CD4-positive, alpha-beta T cell (primary cell): ENCODE data around the gene RBM26. TPM values are rescaled to one million over a fixed set of nuclear protein-coding genes. Genes with fewer than 3 reads are reported as not detected.

Experiments used
- ATAC-seq: fragments of 200-7000 bp; cut with Tn5 transposase; one replicate; pipeline ENCODE4 v1.10.0; 2022; ENCODE audit warnings: mild to moderate bottlenecking; ENCODE audit not compliant: poor library complexity
- CTCF ChIA-PET: fragments of 350-600 bp; sonication (Branson Sonifier 250); formaldehyde crosslinking; loops from one replicate; lab custom pipeline; 2021; ENCODE audit warnings: antibody characterized with exemption, inconsistent platforms; lab: Charles Lee
- POLR2A ChIA-PET: fragments of 350-600 bp; sonication (Branson Sonifier 250); formaldehyde crosslinking; loops from one replicate; lab custom pipeline; 2021; ENCODE audit warnings: antibody characterized with exemption, inconsistent platforms; lab: Charles Lee
- DNase-seq, 14 experiments: peaks; one replicate each; pipeline ENCODE4 v3.0.0-alpha.2; 2013 to 2020; ENCODE audit warnings: mixed read lengths in 2 of 14
- H3K27ac ChIP-seq, 2 donors: one replicate each; pipeline versions ENCODE4 v1.5.1 to v1.7.0; 2013; ENCODE audit warnings: low read length in 2 of 2, low read depth in 1 of 2, mild to moderate bottlenecking in 1 of 2
- H3K27me3 ChIP-seq, 2 experiments: 1 replicate in 1 of 2; 2 replicates in 1 of 2; pipeline versions ENCODE4 v1.6.1 to v1.7.0; 2013; ENCODE audit warnings: low read length in 2 of 2, control low read depth in 1 of 2, mild to moderate bottlenecking in 1 of 2, moderate library complexity in 1 of 2; ENCODE audit not compliant: insufficient read depth in 2 of 2, control insufficient read depth in 1 of 2
- H3K36me3 ChIP-seq: one replicate; pipeline ENCODE4 v1.6.1; 2013; ENCODE audit warnings: low read length, control low read depth; ENCODE audit not compliant: insufficient read depth
- H3K4me1 ChIP-seq: one replicate; pipeline ENCODE4 v1.6.1; 2013; ENCODE audit warnings: low read length, control low read depth; ENCODE audit not compliant: insufficient read depth
- H3K4me3 ChIP-seq: one replicate; pipeline ENCODE4 v1.5.1; 2013; ENCODE audit warnings: mild to moderate bottlenecking, low read length, moderate library complexity
- H3K9me3 ChIP-seq, 2 experiments: 1 replicate in 1 of 2; 2 replicates in 1 of 2; pipeline versions ENCODE4 v1.6.1 to v1.7.0; 2013; ENCODE audit warnings: low read length in 2 of 2, mild to moderate bottlenecking in 2 of 2, control low read depth in 1 of 2, moderate library complexity in 1 of 2; ENCODE audit not compliant: control insufficient read depth in 1 of 2, insufficient read depth in 1 of 2
- H3K27ac Mint-ChIP-seq: one replicate; pipeline ENCODE4 v1.8.0; 2020; ENCODE audit warnings: mixed read lengths
- H3K27me3 Mint-ChIP-seq: one replicate; pipeline ENCODE4 v1.8.0; 2021; ENCODE audit warnings: mixed read lengths
- H3K36me3 Mint-ChIP-seq: one replicate; pipeline ENCODE4 v1.8.0; 2021; ENCODE audit warnings: low read depth, mixed read lengths
- H3K4me1 Mint-ChIP-seq: one replicate; pipeline ENCODE4 v1.8.0; 2021; ENCODE audit warnings: low read depth, mixed read lengths
- H3K4me3 Mint-ChIP-seq: one replicate; pipeline ENCODE4 v1.8.0; 2020; ENCODE audit warnings: mild to moderate bottlenecking, mixed read lengths
- H3K9me3 Mint-ChIP-seq: one replicate; pipeline ENCODE4 v1.8.0; 2020; ENCODE audit warnings: mixed read lengths
- CTCF ChIP-seq: fragments of 200-600 bp; IDR thresholded peaks from one replicate; pipeline ENCODE4 v1.8.0; 2022; ENCODE audit warnings: antibody characterized with exemption, mild to moderate bottlenecking
- intact Hi-C, 2 experiments: fragments of 100-400 bp; cut with DNase I in 1 of 2; cut with micrococcal nuclease in 1 of 2; formaldehyde crosslinking; loops; one replicate each; pipeline versions ENCODE4 v1.15.1 to v1.9.0; 2023 to 2025; cut with DNase I, micrococcal nuclease
- total RNA-seq, 174 experiments: library from RNA in 2 of 174; stranded (reverse) in 2 of 174; gene quantifications; one replicate each; pipeline ENCODE4 v1.2.3 and lab custom pipeline; 2021 to 2026

The RBM26 gene
- total RNA-seq, 2 experiments from 2014 or later: 67.3 to 68.0 TPM

- Histone ChIP-seq H3K27ac (no peak overlapping the region), H3K27me3 (no peaks in the 10 kb centered on the region), H3K4me3 (no peak overlapping the region), H3K36me3 (no peaks in the 10 kb centered on the region), H3K9me3 (no peaks in the 10 kb centered on the region), H3K4me1 (peaks cover 16% of the 10 kb centered on the region)
- no peak for DNase-seq
- no peak for ATAC-seq
- H3K4me1 Mint-ChIP-seq: peaks cover 70% of the 10 kb centered on the region
- H3K36me3 Mint-ChIP-seq: no peaks in the 10 kb centered on the region
- no peak overlapping the region for H3K4me3 Mint-ChIP-seq
- ChIA-PET POLR2A (no interaction called here), CTCF (no interaction called here)
- no peak overlapping the region for H3K27ac Mint-ChIP-seq
- no peaks in the 10 kb centered on the region for H3K9me3 Mint-ChIP-seq
- intact Hi-C loops: no loop called here
- TF ChIP-seq CTCF: no peak
- H3K27me3 Mint-ChIP-seq: no peaks in the 10 kb centered on the region
Measured at GRCh38 chr13:79447741-79448140, 41.7 kb upstream of the RBM26 start.

- intact Hi-C loops: no loop called here
- no peak overlapping the region for H3K27ac Mint-ChIP-seq
Measured at GRCh38 chr13:79447141-79447540, 41.1 kb upstream of the RBM26 start.

GRCh38 chr13:79445968-79446645 is 40.1 kb upstream of the RBM26 start:
- peak in 5 of 14 experiments; percentile 8 to 46 (median 30) for DNase-seq
- no peak overlapping the region for H3K27ac Mint-ChIP-seq

More at GRCh38 chr13:79447141-79447540, 41.1 kb upstream of the RBM26 start:
- TF ChIP-seq CTCF: no peak
- Histone ChIP-seq H3K4me3 (no peak overlapping the region), H3K27ac (no peak overlapping the region), H3K4me1 (peaks cover 16% of the 10 kb centered on the region), H3K27me3 (no peaks in the 10 kb centered on the region), H3K36me3 (no peaks in the 10 kb centered on the region), H3K9me3 (no peaks in the 10 kb centered on the region)
- no peaks in the 10 kb centered on the region for H3K36me3 Mint-ChIP-seq
- no peak overlapping the region for H3K4me3 Mint-ChIP-seq
- no peaks in the 10 kb centered on the region for H3K9me3 Mint-ChIP-seq
- no peak for DNase-seq
- no peaks in the 10 kb centered on the region for H3K27me3 Mint-ChIP-seq
- POLR2A ChIA-PET: no interaction called here
- no peak for ATAC-seq
- CTCF ChIA-PET: interaction anchor here (0.7 to 1.4 kb wide), 2 partner anchors 14 to 108 kb away, joined by 3 to 5 read pairs; no protein-coding TSS in a partner anchor
- peaks cover 64% of the 10 kb centered on the region for H3K4me1 Mint-ChIP-seq

More at GRCh38 chr13:79445968-79446645, 40.1 kb upstream of the RBM26 start:
- Mint-ChIP-seq H3K27me3 (no peaks in the 10 kb centered on the region), H3K4me3 (no peak overlapping the region), H3K36me3 (no peaks in the 10 kb centered on the region), H3K9me3 (no peaks in the 10 kb centered on the region), H3K4me1 (peaks cover 54% of the 10 kb centered on the region)
- Histone ChIP-seq H3K4me3 (no peak overlapping the region), H3K9me3 (no peaks in the 10 kb centered on the region), H3K4me1 (peaks cover 10% of the 10 kb centered on the region), H3K27ac (no peak overlapping the region), H3K27me3 (no peaks in the 10 kb centered on the region), H3K36me3 (no peaks in the 10 kb centered on the region)
- ChIA-PET POLR2A (interaction anchor here (0.7 kb wide), 1 partner anchor 35 kb away, joined by 3 read pairs; no protein-coding TSS in a partner anchor), CTCF (interaction anchor here (0.9 to 1.4 kb wide), 3 partner anchors 13 to 35 kb away, joined by 3 to 5 read pairs (median 3); no protein-coding TSS in a partner anchor)
- ATAC-seq: peak; percentile 80
- TF ChIP-seq CTCF: no peak
- intact Hi-C loops: no loop called here
